ENCODE results near the gene NXPH3. TPM values are rescaled to one million over a fixed set of nuclear protein-coding genes. Genes with fewer than 3 reads are reported as not detected.
A peak's percentile ranks its signal among the peaks of the same experiment; 100 is the strongest.

The NXPH3 gene
- total and polyA plus RNA-seq, 2 of the 13 experiments (the other 11 are each of a cell fraction or from before 2014, with no cell fraction given), result 0.04 to 0.58 TPM

- TF ChIP-seq MXD1 (CRISPR knock-in tag; IDR thresholded peaks at IDR 0.05) (0 out of 2 replicates have a peak, but pooled peaks have one; percentile 30), ZUFSP (CRISPR knock-in tag; IDR thresholded peaks at IDR 0.05; ENCODE audit: borderline replicate concordance) (no peak), HMGXB4 (CRISPR knock-in tag; IDR thresholded peaks at IDR 0.05; ENCODE audit: borderline replicate concordance in 1 of 2, low read depth in 1 of 2) (peak; percentile 31 to 52; a peak in 1 of 4 replicates), ZNF468 (CRISPR knock-in tag; IDR thresholded peaks at IDR 0.05) (no peak), MTA3 (CRISPR knock-in tag; IDR thresholded peaks at IDR 0.05) (no peak), BRF2 (CRISPR knock-in tag; IDR thresholded peaks at IDR 0.05) (no peak), IRX3 (CRISPR knock-in tag; IDR thresholded peaks at IDR 0.05; ENCODE audit: borderline replicate concordance, low read depth) (no peak), GABPB1 (CRISPR knock-in tag; IDR thresholded peaks at IDR 0.05) (peak; percentile 11; the same call in 1 of the 2 replicates), ZNF710 (CRISPR knock-in tag; IDR thresholded peaks at IDR 0.05; ENCODE audit: borderline replicate concordance) (peak; percentile 55; the same call in 1 of the 2 replicates), ZNF790 (CRISPR knock-in tag; IDR thresholded peaks at IDR 0.05; ENCODE audit: borderline replicate concordance) (0 out of 2 replicates have a peak, but pooled peaks have one; percentile 21), CREB3 (CRISPR knock-in tag; IDR thresholded peaks at IDR 0.05) (no peak)
Observed at GRCh38 chr17:49575679-49576087, at the start of gene NXPH3 (continued).

Measured in HepG2 (cell line).